HUES6 (cell line): ENCODE data around the gene CILP2.

Source experiments
- H3K27ac ChIP-seq: 2 replicates; pipeline ENCODE4 v1.7.0; 2013; ENCODE audit warnings: low read depth, mild to moderate bottlenecking, low read length, inconsistent platforms
- H3K27me3 ChIP-seq: 2 replicates; pipeline ENCODE4 v1.6.1; 2013; ENCODE audit warnings: low read length; ENCODE audit not compliant: control insufficient read depth, insufficient read depth
- H3K36me3 ChIP-seq: 2 replicates; pipeline ENCODE4 v1.6.1; 2013; ENCODE audit warnings: low read length; ENCODE audit not compliant: control insufficient read depth, insufficient read depth
- H3K4me1 ChIP-seq: 2 replicates; pipeline ENCODE4 v1.6.1; 2013; ENCODE audit warnings: low read length; ENCODE audit not compliant: control insufficient read depth, insufficient read depth
- H3K4me3 ChIP-seq: 2 replicates; pipeline ENCODE4 v1.5.1; 2013; ENCODE audit warnings: low read depth, low read length
- H3K9ac ChIP-seq: one replicate; pipeline ENCODE4 v1.6.1; 2013; ENCODE audit warnings: mild to moderate bottlenecking, low read length
- H3K9me3 ChIP-seq: 2 replicates; pipeline ENCODE4 v1.6.1; 2013; ENCODE audit warnings: low read depth, low read length; ENCODE audit not compliant: control insufficient read depth, insufficient read depth

Gene CILP2

GRCh38 chr19:19525611-19526380 lies 12.3 kb upstream of the CILP2 start:
- no peak overlapping the region for H3K9ac ChIP-seq
- peaks cover 34% of the 10 kb centered on the region for H3K36me3 ChIP-seq
- H3K27ac ChIP-seq = 0 out of 2 replicates have a peak overlapping the region, but pooled peaks have one; percentile 23

DNA sequence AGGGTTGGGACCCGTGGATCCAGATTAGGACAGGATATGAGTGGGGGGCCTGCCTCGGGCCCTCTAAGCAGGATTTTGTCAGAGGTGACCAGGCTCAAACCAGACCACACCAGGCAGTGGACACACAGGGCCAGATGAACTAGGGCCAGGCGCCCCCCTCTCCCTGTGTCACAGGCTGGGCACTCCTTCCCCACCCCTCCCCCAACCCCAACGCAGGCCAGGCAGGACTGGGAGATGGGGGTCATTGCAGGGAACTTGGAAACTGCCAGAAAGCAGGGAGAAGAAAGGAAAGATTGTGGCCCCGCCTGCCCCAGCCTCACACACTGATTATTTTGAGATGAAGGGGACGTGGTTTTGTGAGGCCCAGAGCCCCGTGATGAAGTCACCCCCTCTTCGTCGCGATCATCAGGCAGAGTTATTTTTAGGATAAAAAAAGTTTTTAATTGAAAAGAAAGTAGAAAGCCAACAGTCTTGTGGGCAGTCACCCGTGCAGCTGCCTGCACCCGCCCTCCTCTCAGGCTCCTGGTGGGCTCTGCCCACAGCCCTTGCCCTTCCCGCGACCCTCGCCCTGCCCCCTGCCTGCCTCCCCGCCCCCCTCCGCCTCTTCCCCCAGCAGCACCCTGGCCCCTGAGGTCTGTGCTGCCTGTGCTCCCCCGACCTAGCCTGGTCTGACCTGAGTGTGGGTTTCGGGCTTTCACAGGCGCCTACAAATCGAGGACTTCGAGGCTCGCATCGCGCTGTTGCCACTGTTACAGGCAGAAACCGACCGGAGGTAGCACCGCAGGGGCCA lies 11.3 kb upstream of the CILP2 start:
- no peak overlapping the region for H3K4me3 ChIP-seq
- H3K27ac ChIP-seq = no peak overlapping the region
- H3K4me1 ChIP-seq = peaks cover 10% of the 10 kb centered on the region
- no peak overlapping the region for H3K9ac ChIP-seq
- peaks cover 31% of the 10 kb centered on the region for H3K36me3 ChIP-seq
- no peaks in the 10 kb centered on the region for H3K9me3 ChIP-seq
- H3K27me3 ChIP-seq = no peaks in the 10 kb centered on the region

More at GRCh38 chr19:19525611-19526380, 12.3 kb upstream of the CILP2 start:
- H3K9me3 ChIP-seq = no peaks in the 10 kb centered on the region
- no peak overlapping the region for H3K4me3 ChIP-seq
- peaks cover 10% of the 10 kb centered on the region for H3K4me1 ChIP-seq
- no peaks in the 10 kb centered on the region for H3K27me3 ChIP-seq

GRCh38 chr19:19527371-19527656 lies 10.8 kb upstream of the CILP2 start:
- Histone ChIP-seq H3K27ac (no peak overlapping the region), H3K36me3 (peaks cover 31% of the 10 kb centered on the region)

GRCh38 chr19:19527674-19528625 lies 10.1 kb upstream of the CILP2 start:
- H3K36me3 ChIP-seq = peaks cover 28% of the 10 kb centered on the region
- no peak overlapping the region for H3K27ac ChIP-seq
- peaks cover 14% of the 10 kb centered on the region for H3K4me1 ChIP-seq
- H3K4me3 ChIP-seq = no peak overlapping the region
- H3K27me3 ChIP-seq = no peaks in the 10 kb centered on the region
- no peaks in the 10 kb centered on the region for H3K9me3 ChIP-seq
- H3K9ac ChIP-seq = no peak overlapping the region

More at GRCh38 chr19:19527371-19527656, 10.8 kb upstream of the CILP2 start:
- Histone ChIP-seq H3K27me3 (no peaks in the 10 kb centered on the region), H3K4me1 (peaks cover 10% of the 10 kb centered on the region), H3K4me3 (no peak overlapping the region), H3K9ac (no peak overlapping the region), H3K9me3 (no peaks in the 10 kb centered on the region)

DNA sequence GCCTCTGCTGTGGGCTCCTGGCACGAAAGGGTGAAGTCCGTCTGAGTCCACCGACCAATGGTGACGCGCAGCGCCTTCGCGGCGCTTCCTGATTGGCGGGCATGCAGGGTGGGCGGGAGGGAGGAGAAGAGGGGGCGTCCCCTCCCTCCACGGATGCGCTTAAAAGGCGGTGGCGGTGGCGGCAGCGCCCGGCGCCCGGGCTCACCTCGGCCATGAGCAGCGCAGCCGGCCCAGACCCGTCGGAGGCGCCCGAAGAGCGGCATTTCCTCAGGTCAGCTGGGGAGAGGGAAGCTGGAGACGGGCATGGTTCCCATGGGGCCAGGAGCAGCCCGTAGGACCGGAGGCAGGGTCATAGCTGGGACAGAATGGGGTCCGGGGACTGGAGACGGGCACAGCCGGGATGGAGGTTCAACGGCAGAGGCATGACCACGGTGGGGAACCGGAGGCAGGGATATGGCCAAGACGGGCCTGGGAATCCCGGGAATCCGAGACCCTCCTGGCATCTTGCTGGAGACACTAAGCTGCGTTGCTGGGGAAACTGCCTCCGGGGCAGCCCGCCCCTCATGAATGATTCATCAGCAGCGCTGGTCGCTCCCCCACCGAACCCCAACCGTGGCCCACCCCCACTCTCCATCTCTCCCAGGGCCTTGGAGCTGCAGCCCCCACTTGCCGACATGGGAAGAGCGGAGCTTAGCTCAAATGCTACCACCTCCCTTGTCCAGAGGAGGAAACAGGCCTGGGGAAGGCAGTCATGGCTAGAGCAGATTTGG lies 9.2 kb upstream of the CILP2 start, which contains the start of gene YJEFN3:
TSS of gene YJEFN3 (plus strand) at position 191 of the 770 bp plus-strand sequence. CDS start at position 213, 22 bp downstream.
- Histone ChIP-seq H3K4me1 (peaks cover 14% of the 10 kb centered on the region), H3K9ac (no peak within 1 kb of the TSS), H3K27me3 (no peaks in the 10 kb centered on the region; the same call in 1 of the 2 replicates), H3K4me3 (peak within 1 kb of the TSS; percentile 41; the same call in 1 of the 2 replicates), H3K9me3 (no peaks in the 10 kb centered on the region), H3K36me3 (peaks cover 26% of the 10 kb centered on the region), H3K27ac (no peak within 1 kb of the TSS)

DNA sequence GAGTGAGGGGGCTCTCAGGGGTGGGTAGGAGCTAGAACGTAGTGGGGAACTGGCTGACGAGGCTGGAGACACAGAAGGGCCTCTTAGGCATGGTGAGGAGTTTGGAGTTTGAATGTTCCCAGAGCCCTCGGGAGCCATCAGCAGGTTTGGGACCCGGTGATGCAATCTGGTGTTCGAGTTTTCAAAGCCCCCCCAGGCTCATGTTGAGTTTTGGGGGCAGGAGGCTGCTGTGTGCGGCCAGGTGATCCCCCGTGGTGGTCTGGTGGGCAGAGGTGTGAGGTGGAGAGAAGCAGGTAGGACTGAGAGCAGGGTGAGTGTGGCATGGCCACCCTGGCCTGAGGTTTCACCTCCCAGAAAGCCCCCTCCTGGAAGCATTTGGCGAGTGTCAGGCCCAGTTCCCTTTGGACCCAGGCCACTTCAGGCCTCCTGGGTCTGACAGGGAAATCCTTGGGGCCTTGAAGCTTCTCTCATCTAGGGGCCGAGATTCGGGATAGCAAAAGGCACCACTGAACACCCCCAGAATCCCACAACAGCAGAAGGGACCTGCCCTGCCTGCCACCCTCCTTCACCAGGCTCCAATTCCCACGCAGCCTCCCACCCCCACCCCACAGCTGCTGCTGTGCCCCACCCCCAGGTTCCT lies 8.2 kb upstream of the CILP2 start:
- Histone ChIP-seq H3K9ac (no peak overlapping the region), H3K4me3 (no peak overlapping the region), H3K27me3 (peaks cover 5% of the 10 kb centered on the region; the same call in 1 of the 2 replicates), H3K9me3 (no peaks in the 10 kb centered on the region), H3K4me1 (peaks cover 14% of the 10 kb centered on the region), H3K27ac (no peak overlapping the region), H3K36me3 (peaks cover 22% of the 10 kb centered on the region)

DNA sequence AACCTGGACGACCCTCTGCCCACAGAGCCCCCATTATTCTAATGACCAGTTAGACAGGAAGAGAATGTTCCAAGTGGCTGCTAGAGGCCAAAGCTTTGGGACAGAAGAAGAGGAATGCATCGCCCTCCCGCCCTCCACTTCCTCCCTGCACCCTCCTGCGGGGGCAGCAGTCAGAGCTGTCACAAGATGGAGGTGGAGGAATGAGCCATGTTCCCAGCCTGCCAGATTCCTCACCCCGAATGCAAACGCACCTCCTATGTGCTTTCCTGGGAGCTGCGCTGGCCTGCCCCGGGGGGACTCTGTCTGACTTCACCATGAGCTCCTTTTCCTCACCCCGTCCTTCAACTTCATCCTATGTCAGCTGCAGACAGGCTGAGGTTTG lies 7.7 kb upstream of the CILP2 start:
- no peak overlapping the region for H3K9ac ChIP-seq
- H3K27ac ChIP-seq = no peak overlapping the region
- peaks cover 14% of the 10 kb centered on the region for H3K4me1 ChIP-seq
- peaks cover 5% of the 10 kb centered on the region; the same call in 1 of the 2 replicates for H3K27me3 ChIP-seq
- peaks cover 22% of the 10 kb centered on the region for H3K36me3 ChIP-seq
- H3K9me3 ChIP-seq = no peaks in the 10 kb centered on the region
- H3K4me3 ChIP-seq = no peak overlapping the region

- Histone ChIP-seq H3K4me1 (peaks cover 13% of the 10 kb centered on the region), H3K27me3 (peaks cover 5% of the 10 kb centered on the region; the same call in 1 of the 2 replicates), H3K9me3 (no peaks in the 10 kb centered on the region), H3K4me3 (no peak overlapping the region), H3K9ac (no peak overlapping the region), H3K27ac (no peak overlapping the region), H3K36me3 (peaks cover 22% of the 10 kb centered on the region)
Observed at GRCh38 chr19:19530889-19531288, 7.2 kb upstream of the CILP2 start.

DNA sequence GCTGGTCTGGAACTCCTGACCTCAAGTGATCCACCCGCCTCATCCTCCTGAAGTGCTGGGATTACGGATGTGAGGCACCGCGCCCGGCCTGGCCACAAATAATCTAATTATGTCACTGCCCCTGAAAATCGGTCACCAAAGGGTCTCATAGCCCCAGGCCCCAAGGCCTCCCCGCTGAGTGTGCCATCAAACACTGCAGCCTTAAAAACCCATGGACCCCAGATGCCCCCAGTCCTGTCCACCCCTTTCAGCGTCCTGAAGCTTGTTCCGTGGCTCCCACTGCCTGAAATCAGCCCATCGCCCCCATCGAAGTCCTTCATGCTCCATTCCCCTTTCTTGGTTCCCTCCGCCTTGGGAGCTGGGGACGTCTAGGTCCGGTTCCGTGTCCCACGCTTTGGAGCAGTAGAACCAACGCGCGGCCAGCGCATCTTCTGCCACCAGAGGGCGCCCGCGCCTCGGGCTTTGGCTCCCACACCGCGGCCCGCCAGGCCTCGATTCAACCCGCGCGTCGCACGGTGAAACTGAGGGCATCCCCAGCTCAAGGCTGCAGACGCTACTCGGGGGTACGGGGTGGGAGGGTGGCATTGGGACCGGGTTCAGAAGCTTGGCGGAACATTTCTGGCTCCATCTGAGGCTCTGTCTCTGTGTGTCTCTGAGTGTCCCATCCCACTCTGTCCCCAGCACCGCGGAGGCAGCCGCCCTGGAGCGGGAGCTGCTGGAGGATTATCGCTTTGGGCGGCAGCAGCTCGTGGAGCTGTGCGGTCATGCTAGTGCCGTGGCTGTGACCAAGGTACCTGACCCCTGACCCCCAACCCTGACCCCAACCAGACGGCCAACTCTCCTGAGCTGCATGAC lies 5.9 kb upstream of the CILP2 start:
- Histone ChIP-seq H3K27me3 (peaks cover 5% of the 10 kb centered on the region; the same call in 1 of the 2 replicates), H3K4me3 (no peak overlapping the region), H3K9ac (no peak overlapping the region), H3K36me3 (peaks cover 13% of the 10 kb centered on the region), H3K4me1 (peaks cover 7% of the 10 kb centered on the region; the same call in 1 of the 2 replicates), H3K27ac (no peak overlapping the region), H3K9me3 (no peaks in the 10 kb centered on the region)
